ENCODE measurements around the gene CHAF1A.

Gene CHAF1A

GRCh38 chr19:4354897-4355296 is 47.5 kb upstream of the CHAF1A start:
- WGBS, result 93% methylated on average over 17 of the region's 17 CpGs
- H3K27me3 ChIP-seq (ENCODE audit: control insufficient read depth in 1 of 2, insufficient read depth in 1 of 2, low read length in 2 of 2), result no peaks in the 10 kb centered on the region
- H3K4ac ChIP-seq (ENCODE audit: low read depth in 1 of 2, low read length in 2 of 2), result no peak overlapping the region

GRCh38 chr19:4357095-4357797 is 45.2 kb upstream of the CHAF1A start:
- Histone ChIP-seq H3K27ac (ENCODE audit: low read length, poor library complexity, severe bottlenecking) (no peak overlapping the region), H2BK120ac (ENCODE audit: low read depth, low read length) (no peak overlapping the region), H3K4me2 (ENCODE audit: low read length, poor library complexity, severe bottlenecking) (no peak overlapping the region)

More at GRCh38 chr19:4354897-4355296, 47.5 kb upstream of the CHAF1A start:
- Histone ChIP-seq H2BK15ac (ENCODE audit: low read depth, poor library complexity, severe bottlenecking) (no peak overlapping the region), H2BK5ac (ENCODE audit: low read depth, low read length, poor library complexity, severe bottlenecking) (no peak overlapping the region), H4K8ac (ENCODE audit: low read length) (no peak overlapping the region), H3K23ac (ENCODE audit: low read length in 2 of 2) (no peak overlapping the region), H3K36me3 (ENCODE audit: control insufficient read depth in 1 of 2, insufficient read depth in 2 of 2, low read depth in 1 of 2, low read length in 2 of 2) (peaks cover 29 to 65% of the 10 kb centered on the region in 2 experiments), H3K14ac (ENCODE audit: low read length in 2 of 2) (no peak overlapping the region), H2AFZ (ENCODE audit: low read depth, low read length) (no peak overlapping the region), H2AK5ac (ENCODE audit: low read length, severe bottlenecking) (no peak overlapping the region), H3K4me1 (ENCODE audit: control insufficient read depth, insufficient read depth, low read depth, low read length) (peaks cover 11% of the 10 kb centered on the region), H3K9me3 (ENCODE audit: control insufficient read depth, low read length) (no peaks in the 10 kb centered on the region), H2BK12ac (ENCODE audit: low read length in 2 of 2) (no peak overlapping the region), H4K91ac (ENCODE audit: low read length) (no peak overlapping the region), H3K9ac (ENCODE audit: low read length) (no peak overlapping the region), H3K79me1 (replicated peaks; ENCODE audit: low read length, poor library complexity, severe bottlenecking) (peaks cover 4% of the 10 kb centered on the region), H3K18ac (ENCODE audit: low read depth in 1 of 2, low read length in 2 of 2) (no peak overlapping the region), H3K4me3 (ENCODE audit: insufficient read depth in 1 of 2, low read depth in 1 of 2, low read length in 2 of 2) (no peak overlapping the region), H3K27ac (ENCODE audit: low read length, poor library complexity, severe bottlenecking) (no peak overlapping the region), H3K4me2 (ENCODE audit: low read length, poor library complexity, severe bottlenecking) (no peak overlapping the region), H2BK120ac (ENCODE audit: low read depth, low read length) (no peak overlapping the region)
- no peak for DNase-seq

GRCh38 chr19:4357921-4358326 is 44.5 kb upstream of the CHAF1A start:
- Histone ChIP-seq H3K27ac (ENCODE audit: low read length, poor library complexity, severe bottlenecking) (no peak overlapping the region), H2AK5ac (ENCODE audit: low read length, severe bottlenecking) (no peak overlapping the region), H3K4me3 (ENCODE audit: insufficient read depth in 1 of 2, low read depth in 1 of 2, low read length in 2 of 2) (no peak overlapping the region), H3K23ac (ENCODE audit: low read length in 2 of 2) (no peak overlapping the region), H4K91ac (ENCODE audit: low read length) (no peak overlapping the region), H3K18ac (ENCODE audit: low read depth in 1 of 2, low read length in 2 of 2) (no peak overlapping the region), H3K79me1 (replicated peaks; ENCODE audit: low read length, poor library complexity, severe bottlenecking) (peaks cover 7% of the 10 kb centered on the region), H4K8ac (ENCODE audit: low read length) (no peak overlapping the region), H2BK15ac (ENCODE audit: low read depth, poor library complexity, severe bottlenecking) (no peak overlapping the region), H2BK5ac (ENCODE audit: low read depth, low read length, poor library complexity, severe bottlenecking) (no peak overlapping the region), H3K36me3 (ENCODE audit: control insufficient read depth in 1 of 2, insufficient read depth in 2 of 2, low read depth in 1 of 2, low read length in 2 of 2) (peaks cover 54 to 84% of the 10 kb centered on the region in 2 experiments), H3K4me1 (ENCODE audit: control insufficient read depth, insufficient read depth, low read depth, low read length) (peaks cover 37% of the 10 kb centered on the region), H3K27me3 (ENCODE audit: control insufficient read depth in 1 of 2, insufficient read depth in 1 of 2, low read length in 2 of 2) (no peaks in the 10 kb centered on the region), H3K9ac (ENCODE audit: low read length) (no peak overlapping the region), H2BK12ac (ENCODE audit: low read length in 2 of 2) (no peak overlapping the region), H2BK120ac (ENCODE audit: low read depth, low read length) (no peak overlapping the region), H3K4ac (ENCODE audit: low read depth in 1 of 2, low read length in 2 of 2) (peak overlapping the region in 1 of 2 experiments; percentile 41), H2AFZ (ENCODE audit: low read depth, low read length) (no peak overlapping the region), H3K14ac (ENCODE audit: low read length in 2 of 2) (no peak overlapping the region), H3K9me3 (ENCODE audit: control insufficient read depth, low read length) (no peaks in the 10 kb centered on the region), H3K4me2 (ENCODE audit: low read length, poor library complexity, severe bottlenecking) (no peak overlapping the region)
- 94% methylated on average over 16 of the region's 16 CpGs for WGBS
- DNase-seq, result no peak

More at GRCh38 chr19:4357095-4357797, 45.2 kb upstream of the CHAF1A start:
- peaks cover 47 to 79% of the 10 kb centered on the region in 2 experiments for H3K36me3 ChIP-seq (ENCODE audit: control insufficient read depth in 1 of 2, insufficient read depth in 2 of 2, low read depth in 1 of 2, low read length in 2 of 2)
- H3K14ac ChIP-seq (ENCODE audit: low read length in 2 of 2), result no peak overlapping the region
- H3K4me3 ChIP-seq (ENCODE audit: insufficient read depth in 1 of 2, low read depth in 1 of 2, low read length in 2 of 2), result no peak overlapping the region
- H3K9ac ChIP-seq (ENCODE audit: low read length), result no peak overlapping the region
- peaks cover 7% of the 10 kb centered on the region for H3K79me1 ChIP-seq (replicated peaks; ENCODE audit: low read length, poor library complexity, severe bottlenecking)
- H3K9me3 ChIP-seq (ENCODE audit: control insufficient read depth, low read length), result no peaks in the 10 kb centered on the region
- H3K23ac ChIP-seq (ENCODE audit: low read length in 2 of 2), result no peak overlapping the region
- peak overlapping the region; percentile 15 for H2BK15ac ChIP-seq (ENCODE audit: low read depth, poor library complexity, severe bottlenecking)
- WGBS, result 95% methylated on average over 18 of the region's 23 CpGs
- no peak overlapping the region for H2AFZ ChIP-seq (ENCODE audit: low read depth, low read length)
- H4K8ac ChIP-seq (ENCODE audit: low read length), result peak overlapping the region; percentile 33
- DNase-seq, result no peak
- no peaks in the 10 kb centered on the region for H3K27me3 ChIP-seq (ENCODE audit: control insufficient read depth in 1 of 2, insufficient read depth in 1 of 2, low read length in 2 of 2)
- no peak overlapping the region for H2AK5ac ChIP-seq (ENCODE audit: low read length, severe bottlenecking)
- no peak overlapping the region for H3K4ac ChIP-seq (ENCODE audit: low read depth in 1 of 2, low read length in 2 of 2)
- no peak overlapping the region for H2BK5ac ChIP-seq (ENCODE audit: low read depth, low read length, poor library complexity, severe bottlenecking)
- no peak overlapping the region for H3K18ac ChIP-seq (ENCODE audit: low read depth in 1 of 2, low read length in 2 of 2)
- peaks cover 33% of the 10 kb centered on the region for H3K4me1 ChIP-seq (ENCODE audit: control insufficient read depth, insufficient read depth, low read depth, low read length)
- H2BK12ac ChIP-seq (ENCODE audit: low read length in 2 of 2), result no peak overlapping the region
- H4K91ac ChIP-seq (ENCODE audit: low read length), result no peak overlapping the region

- H3K23ac ChIP-seq (ENCODE audit: low read length in 2 of 2), result no peak overlapping the region
- H3K4me2 ChIP-seq (ENCODE audit: low read length, poor library complexity, severe bottlenecking), result no peak overlapping the region
- no peak overlapping the region for H2BK12ac ChIP-seq (ENCODE audit: low read length in 2 of 2)
- H2BK5ac ChIP-seq (ENCODE audit: low read depth, low read length, poor library complexity, severe bottlenecking), result no peak overlapping the region
- H4K8ac ChIP-seq (ENCODE audit: low read length), result no peak overlapping the region
- H3K27me3 ChIP-seq (ENCODE audit: control insufficient read depth in 1 of 2, insufficient read depth in 1 of 2, low read length in 2 of 2), result no peaks in the 10 kb centered on the region
- H3K14ac ChIP-seq (ENCODE audit: low read length in 2 of 2), result no peak overlapping the region
- no peak overlapping the region for H3K4me3 ChIP-seq (ENCODE audit: insufficient read depth in 1 of 2, low read depth in 1 of 2, low read length in 2 of 2)
- H3K36me3 ChIP-seq (ENCODE audit: control insufficient read depth in 1 of 2, insufficient read depth in 2 of 2, low read depth in 1 of 2, low read length in 2 of 2), result peaks cover 65 to 90% of the 10 kb centered on the region in 2 experiments
- no peak overlapping the region for H2BK120ac ChIP-seq (ENCODE audit: low read depth, low read length)
- H4K91ac ChIP-seq (ENCODE audit: low read length), result no peak overlapping the region
- 92% methylated on average over 25 of the region's 25 CpGs for WGBS
- H3K9me3 ChIP-seq (ENCODE audit: control insufficient read depth, low read length), result no peaks in the 10 kb centered on the region
- no peak overlapping the region for H2AFZ ChIP-seq (ENCODE audit: low read depth, low read length)
- peaks cover 42% of the 10 kb centered on the region for H3K4me1 ChIP-seq (ENCODE audit: control insufficient read depth, insufficient read depth, low read depth, low read length)
- peaks cover 7% of the 10 kb centered on the region for H3K79me1 ChIP-seq (replicated peaks; ENCODE audit: low read length, poor library complexity, severe bottlenecking)
- no peak overlapping the region for H3K27ac ChIP-seq (ENCODE audit: low read length, poor library complexity, severe bottlenecking)
- no peak overlapping the region for H3K9ac ChIP-seq (ENCODE audit: low read length)
- no peak overlapping the region for H3K4ac ChIP-seq (ENCODE audit: low read depth in 1 of 2, low read length in 2 of 2)
- no peak overlapping the region for H3K18ac ChIP-seq (ENCODE audit: low read depth in 1 of 2, low read length in 2 of 2)
- H2AK5ac ChIP-seq (ENCODE audit: low read length, severe bottlenecking), result no peak overlapping the region
- DNase-seq, result no peak
- no peak overlapping the region for H2BK15ac ChIP-seq (ENCODE audit: low read depth, poor library complexity, severe bottlenecking)
These were observed 43.5 kb upstream of the CHAF1A start for GRCh38 chr19:4358709-4359626.

Measured in mesenchymal stem cell (in vitro differentiated cells and primary cell).